Measurements from ENCODE around the gene CHCHD6.

GRCh38 chr3:126749931-126750755 lies 46.1 kb downstream of the CHCHD6 start:
- TF ChIP-seq POLR2A (IDR thresholded peaks at IDR 0.05; ENCODE audit: low read depth, low read length) (no peak), POLR2AphosphoS5 (IDR thresholded peaks at IDR 0.05; ENCODE audit: low read depth, low read length) (no peak)

All from GM12892 (cell line).